GM23248 (cell line): ENCODE results near the gene CGB3. TPM values are rescaled to one million over a fixed set of nuclear protein-coding genes. Genes with fewer than 3 reads are reported as not detected.

Experiments
- DNase-seq: peaks from one replicate; pipeline ENCODE4 v3.0.0-alpha.2; 2015
- H2AFZ ChIP-seq: fragments of 200-600 bp; sonication (generic); 2 replicates; pipeline ENCODE4 v1.6.1; 2016; ENCODE audit warnings: antibody characterized with exemption
- H3F3A ChIP-seq: fragments of 200-600 bp; sonication (generic); 2 replicates; pipeline ENCODE4 v1.6.1; 2016; ENCODE audit warnings: mild to moderate bottlenecking, antibody characterized with exemption, mixed run types; ENCODE audit not compliant: insufficient read depth
- H3K27ac ChIP-seq: fragments of 200-600 bp; sonication (generic); 2 replicates; pipeline ENCODE4 v1.5.1; 2016; ENCODE audit warnings: mild to moderate bottlenecking
- H3K27me3 ChIP-seq: fragments of 200-600 bp; sonication (generic); replicated peaks from 2 replicates; pipeline ENCODE4 v1.6.1; 2016; ENCODE audit warnings: mild to moderate bottlenecking; ENCODE audit not compliant: insufficient read depth
- H3K36me3 ChIP-seq: fragments of 200-600 bp; sonication (generic); 2 replicates; pipeline ENCODE4 v1.6.1; 2016; ENCODE audit warnings: low read depth, mild to moderate bottlenecking
- H3K4me1 ChIP-seq: fragments of 200-600 bp; sonication (generic); 2 replicates; pipeline ENCODE4 v1.6.1; 2016; ENCODE audit warnings: mild to moderate bottlenecking; ENCODE audit not compliant: insufficient read depth
- H3K4me2 ChIP-seq: fragments of 200-600 bp; sonication (generic); one replicate; pipeline ENCODE4 v1.6.1; 2016; ENCODE audit warnings: mild to moderate bottlenecking; ENCODE audit not compliant: unreplicated experiment
- H3K4me3 ChIP-seq: fragments of 200-600 bp; sonication (generic); 2 replicates; pipeline ENCODE4 v1.5.1; 2016; ENCODE audit warnings: mild to moderate bottlenecking
- H3K79me2 ChIP-seq: fragments of 200-600 bp; sonication (generic); 2 replicates; pipeline ENCODE4 v1.6.1; 2016; ENCODE audit warnings: mild to moderate bottlenecking; ENCODE audit not compliant: insufficient read depth
- H3K9ac ChIP-seq: fragments of 200-600 bp; sonication (generic); 2 replicates; pipeline ENCODE4 v1.6.1; 2016; ENCODE audit warnings: mild to moderate bottlenecking
- H3K9me2 ChIP-seq: fragments of 200-600 bp; sonication (generic); 2 replicates; pipeline ENCODE4 v1.6.1; 2016; ENCODE audit warnings: mixed run types, mild to moderate bottlenecking, moderate library complexity; ENCODE audit not compliant: insufficient read depth
- H3K9me3 ChIP-seq: fragments of 200-600 bp; sonication (generic); one replicate; pipeline ENCODE4 v1.6.1; 2017; ENCODE audit warnings: low read depth
- H4K20me1 ChIP-seq: fragments of 200-600 bp; sonication (generic); 2 replicates; pipeline ENCODE4 v1.6.0; 2016; ENCODE audit not compliant: insufficient read depth
- EZH2 ChIP-seq: fragments of 200-600 bp; sonication (generic); IDR thresholded peaks from 2 replicates; pipeline ENCODE4 v1.6.1; 2018; ENCODE audit warnings: antibody characterized with exemption, mild to moderate bottlenecking; ENCODE audit not compliant: insufficient read depth, poor library complexity, severe bottlenecking
- EZH2phosphoT487 ChIP-seq: fragments of 200-600 bp; sonication (generic); IDR thresholded peaks from 2 replicates; pipeline ENCODE4 v1.6.1; 2018; ENCODE audit warnings: antibody characterized with exemption, moderate library complexity, mild to moderate bottlenecking, low read depth; ENCODE audit not compliant: insufficient read depth
- WGBS, 2 experiments: methylation state at CpG; one replicate each; pipeline ENCODE4 v1.1.6; 2015 to 2017; ENCODE audit warnings: low lambda C conversion rate in 2 of 2, low coverage in 1 of 2; ENCODE audit errors: missing lambda C conversion rate in 2 of 2; 5-methylcytosine and 5-hydroxymethylcytosine counted together
- in situ Hi-C: fragments of 300-500 bp; cut with MboI; formaldehyde crosslinking; loops from 2 replicates; pipeline ENCODE4 v1.15.0; 2020
- polyA plus RNA-seq: library from polyadenylated mRNA; unstranded; fragments of >200 nt; fragmentation: Nextera tagmentation; extraction: Ambion mirVana; gene quantifications from 2 replicates; pipeline ENCODE4 v1.2.1, GENCODE V29; 2016
- total RNA-seq: library from RNA; depleted of rRNA; stranded (reverse); fragments of >200 nt; shearing (Covaris generic); gene quantifications from 2 replicates; pipeline ENCODE4 v1.2.3, GENCODE V29; 2014

CGB3 gene
- total and polyA plus RNA-seq, 2 experiments from 2014 or later: 0.76 TPM; not detected in 1

DNA sequence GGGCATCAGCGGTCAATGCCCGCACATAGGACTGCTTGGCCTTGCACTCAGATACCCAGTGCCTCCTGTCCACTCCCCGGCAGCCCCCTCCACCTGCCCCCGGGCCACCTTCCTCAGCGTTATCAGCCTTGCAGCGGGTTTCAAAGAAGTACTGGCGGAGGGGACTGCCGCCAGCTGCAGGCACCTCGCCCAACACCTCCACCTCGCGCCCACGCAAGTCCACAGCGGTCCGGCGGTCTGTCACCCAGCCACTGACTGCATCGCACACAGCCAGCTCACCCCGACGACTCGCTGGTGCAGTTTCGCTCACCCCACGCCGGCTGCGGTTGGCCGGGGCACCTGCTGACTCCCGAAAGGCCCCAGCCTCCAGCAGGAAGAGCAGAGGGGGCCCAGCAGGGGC lies 37.3 kb upstream of the CGB3 start:
- Histone ChIP-seq H3K9me2 (no peaks in the 10 kb centered on the region), H2AFZ (no peak overlapping the region), H3K4me3 (no peak overlapping the region), H3F3A (no peaks in the 10 kb centered on the region), H3K27me3 (no peaks in the 10 kb centered on the region), H3K27ac (no peak overlapping the region), H3K4me1 (no peaks in the 10 kb centered on the region), H4K20me1 (no peaks in the 10 kb centered on the region), H3K9ac (no peak overlapping the region), H3K36me3 (no peaks in the 10 kb centered on the region), H3K4me2 (no peak overlapping the region), H3K79me2 (peaks cover 43% of the 10 kb centered on the region), H3K9me3 (no peaks in the 10 kb centered on the region)
- no peak for DNase-seq
- in situ Hi-C loops: no loop called here
- 79 to 82% methylated on average over 22 to 25 of the region's 25 CpGs for WGBS, 2 experiments
- TF ChIP-seq EZH2: no peak
- TF ChIP-seq EZH2phosphoT487: no peak

- H3K4me1 ChIP-seq: no peaks in the 10 kb centered on the region
- TF ChIP-seq EZH2phosphoT487 (no peak), EZH2 (no peak)
- H3K9me2 ChIP-seq: no peaks in the 10 kb centered on the region
- no peaks in the 10 kb centered on the region for H3F3A ChIP-seq
- H2AFZ ChIP-seq: no peak overlapping the region
- WGBS, 2 experiments: 78 to 88% methylated on average over 2 of the region's 2 CpGs
- DNase-seq: no peak
- in situ Hi-C loops: no loop called here
- no peak overlapping the region for H3K27ac ChIP-seq
- no peak overlapping the region for H3K9ac ChIP-seq
- H4K20me1 ChIP-seq: no peaks in the 10 kb centered on the region
- H3K79me2 ChIP-seq: peaks cover 43% of the 10 kb centered on the region
- no peaks in the 10 kb centered on the region for H3K9me3 ChIP-seq
- no peak overlapping the region for H3K4me2 ChIP-seq
- no peak overlapping the region for H3K4me3 ChIP-seq
- no peaks in the 10 kb centered on the region for H3K36me3 ChIP-seq
- no peaks in the 10 kb centered on the region for H3K27me3 ChIP-seq
Observed at GRCh38 chr19:49061000-49061399, 36.9 kb upstream of the CGB3 start.

DNA sequence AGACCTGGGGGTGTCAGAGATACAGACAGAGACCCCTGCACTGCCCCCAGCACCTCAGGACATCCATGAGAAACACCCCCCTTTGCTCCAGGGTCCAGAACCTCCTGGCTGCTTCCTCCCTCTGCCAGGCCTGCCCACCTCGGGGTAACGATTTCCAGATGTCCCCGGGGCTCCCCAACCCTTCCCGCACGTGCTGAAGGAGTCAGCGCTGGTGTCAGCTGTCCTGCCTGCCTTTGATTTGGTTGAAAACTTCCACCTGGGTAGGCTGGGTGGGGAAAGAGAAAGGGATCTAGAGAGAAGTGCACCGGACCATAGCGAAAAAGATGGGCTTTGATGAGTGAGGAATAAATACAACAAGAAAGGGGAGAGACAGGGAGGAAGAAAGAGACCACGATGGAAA lies 34.9 kb upstream of the CGB3 start:
- in situ Hi-C loops: no loop called here
- H3F3A ChIP-seq: no peaks in the 10 kb centered on the region
- H3K9me3 ChIP-seq: no peaks in the 10 kb centered on the region
- TF ChIP-seq EZH2 (no peak), EZH2phosphoT487 (no peak)
- H3K4me1 ChIP-seq: no peaks in the 10 kb centered on the region
- no peak overlapping the region for H3K4me2 ChIP-seq
- 63 to 69% methylated on average over 9 of the region's 9 CpGs for WGBS, 2 experiments
- no peak overlapping the region for H3K27ac ChIP-seq
- H3K79me2 ChIP-seq: peaks cover 43% of the 10 kb centered on the region
- no peak overlapping the region for H2AFZ ChIP-seq
- no peak overlapping the region for H3K9ac ChIP-seq
- no peaks in the 10 kb centered on the region for H3K9me2 ChIP-seq
- H4K20me1 ChIP-seq: no peaks in the 10 kb centered on the region
- H3K4me3 ChIP-seq: no peak overlapping the region
- H3K36me3 ChIP-seq: no peaks in the 10 kb centered on the region
- DNase-seq: no peak
- no peaks in the 10 kb centered on the region for H3K27me3 ChIP-seq

GRCh38 chr19:49058562-49058961 lies 34.4 kb upstream of the CGB3 start:
- Histone ChIP-seq H2AFZ (no peak overlapping the region), H3K9ac (no peak overlapping the region), H3K27me3 (no peaks in the 10 kb centered on the region), H3K4me3 (0 out of 2 replicates have a peak overlapping the region, but pooled peaks have one; percentile 79), H3K27ac (no peak overlapping the region), H3K79me2 (peaks cover 43% of the 10 kb centered on the region), H3F3A (no peaks in the 10 kb centered on the region), H3K9me2 (no peaks in the 10 kb centered on the region), H3K4me1 (no peaks in the 10 kb centered on the region), H4K20me1 (no peaks in the 10 kb centered on the region), H3K4me2 (no peak overlapping the region), H3K36me3 (no peaks in the 10 kb centered on the region), H3K9me3 (no peaks in the 10 kb centered on the region)
- in situ Hi-C loops: no loop called here
- no peak for TF ChIP-seq EZH2phosphoT487
- TF ChIP-seq EZH2: no peak
- peak; percentile 64 for DNase-seq
- whole genome bisulfite sequencing, 2 experiments: 33 to 44% methylated on average over 10 of the region's 10 CpGs
